GM12873 (cell line): ENCODE measurements around the gene RAPGEF1.

Experiments used
- TF ChIP-seq, protein P1 (sequence below): IDR thresholded peaks from 2 replicates; pipeline ENCODE4 v1.5.1; 2012; ENCODE audit warnings: low read depth, mild to moderate bottlenecking, moderate library complexity, low read length, control low read depth; ENCODE audit not compliant: insufficient read depth; ENCODE audit errors: missing control alignments

RAPGEF1 gene, protein sequence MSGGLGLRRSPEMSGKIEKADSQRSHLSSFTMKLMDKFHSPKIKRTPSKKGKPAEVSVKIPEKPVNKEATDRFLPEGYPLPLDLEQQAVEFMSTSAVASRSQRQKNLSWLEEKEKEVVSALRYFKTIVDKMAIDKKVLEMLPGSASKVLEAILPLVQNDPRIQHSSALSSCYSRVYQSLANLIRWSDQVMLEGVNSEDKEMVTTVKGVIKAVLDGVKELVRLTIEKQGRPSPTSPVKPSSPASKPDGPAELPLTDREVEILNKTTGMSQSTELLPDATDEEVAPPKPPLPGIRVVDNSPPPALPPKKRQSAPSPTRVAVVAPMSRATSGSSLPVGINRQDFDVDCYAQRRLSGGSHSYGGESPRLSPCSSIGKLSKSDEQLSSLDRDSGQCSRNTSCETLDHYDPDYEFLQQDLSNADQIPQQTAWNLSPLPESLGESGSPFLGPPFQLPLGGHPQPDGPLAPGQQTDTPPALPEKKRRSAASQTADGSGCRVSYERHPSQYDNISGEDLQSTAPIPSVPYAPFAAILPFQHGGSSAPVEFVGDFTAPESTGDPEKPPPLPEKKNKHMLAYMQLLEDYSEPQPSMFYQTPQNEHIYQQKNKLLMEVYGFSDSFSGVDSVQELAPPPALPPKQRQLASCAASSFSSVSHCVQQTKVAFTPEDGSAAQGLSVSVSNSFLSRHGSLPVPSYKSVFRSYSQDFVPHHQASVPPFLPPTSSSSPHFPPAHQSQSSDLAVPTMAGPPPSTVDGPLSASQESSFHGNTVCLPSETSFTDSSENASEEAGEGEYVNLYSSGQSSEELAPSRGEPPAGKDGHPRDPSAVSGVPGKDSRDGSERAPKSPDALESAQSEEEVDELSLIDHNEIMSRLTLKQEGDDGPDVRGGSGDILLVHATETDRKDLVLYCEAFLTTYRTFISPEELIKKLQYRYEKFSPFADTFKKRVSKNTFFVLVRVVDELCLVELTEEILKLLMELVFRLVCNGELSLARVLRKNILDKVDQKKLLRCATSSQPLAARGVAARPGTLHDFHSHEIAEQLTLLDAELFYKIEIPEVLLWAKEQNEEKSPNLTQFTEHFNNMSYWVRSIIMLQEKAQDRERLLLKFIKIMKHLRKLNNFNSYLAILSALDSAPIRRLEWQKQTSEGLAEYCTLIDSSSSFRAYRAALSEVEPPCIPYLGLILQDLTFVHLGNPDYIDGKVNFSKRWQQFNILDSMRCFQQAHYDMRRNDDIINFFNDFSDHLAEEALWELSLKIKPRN (N-terminal part only)

DNA sequence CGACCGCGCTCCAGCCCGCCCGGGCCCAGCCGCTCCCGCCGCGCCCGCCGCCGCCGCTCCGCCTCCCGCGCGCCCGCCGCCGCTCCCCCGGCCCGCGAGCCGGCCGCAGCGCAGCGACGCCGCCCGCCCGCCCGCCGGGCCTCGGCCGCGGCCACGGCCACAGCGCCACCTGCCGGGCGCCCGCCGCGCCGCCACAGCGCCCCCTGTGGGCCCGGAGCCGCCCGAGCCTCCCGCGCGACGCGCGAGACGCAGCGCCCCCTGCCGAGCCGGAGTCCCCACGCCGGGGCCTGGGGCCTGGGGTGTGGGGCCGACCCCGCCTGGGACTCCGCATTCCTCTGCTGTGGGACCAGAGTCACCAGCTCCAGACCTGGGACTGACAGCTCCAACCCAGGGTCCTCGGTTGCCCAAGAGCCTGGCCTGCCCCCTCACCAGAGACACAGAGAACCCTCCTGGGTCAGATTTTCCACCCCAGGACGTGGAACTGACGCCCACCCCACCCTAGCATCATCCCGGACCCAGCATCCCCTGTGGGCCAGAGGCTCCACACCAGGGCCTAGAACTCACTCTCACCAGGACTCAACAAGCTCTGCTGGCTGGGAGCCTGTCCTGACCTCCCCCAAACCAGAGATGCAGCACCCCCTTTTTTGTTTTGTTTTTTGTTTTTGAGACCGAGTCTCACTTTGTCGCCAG is at the start of gene RAPGEF1:
RAPGEF1 (minus strand) TSS at position 118 of the 690 bp plus-strand sequence. CDS start 246 bp downstream, outside the sequence.
- TF ChIP-seq, protein P1, sequence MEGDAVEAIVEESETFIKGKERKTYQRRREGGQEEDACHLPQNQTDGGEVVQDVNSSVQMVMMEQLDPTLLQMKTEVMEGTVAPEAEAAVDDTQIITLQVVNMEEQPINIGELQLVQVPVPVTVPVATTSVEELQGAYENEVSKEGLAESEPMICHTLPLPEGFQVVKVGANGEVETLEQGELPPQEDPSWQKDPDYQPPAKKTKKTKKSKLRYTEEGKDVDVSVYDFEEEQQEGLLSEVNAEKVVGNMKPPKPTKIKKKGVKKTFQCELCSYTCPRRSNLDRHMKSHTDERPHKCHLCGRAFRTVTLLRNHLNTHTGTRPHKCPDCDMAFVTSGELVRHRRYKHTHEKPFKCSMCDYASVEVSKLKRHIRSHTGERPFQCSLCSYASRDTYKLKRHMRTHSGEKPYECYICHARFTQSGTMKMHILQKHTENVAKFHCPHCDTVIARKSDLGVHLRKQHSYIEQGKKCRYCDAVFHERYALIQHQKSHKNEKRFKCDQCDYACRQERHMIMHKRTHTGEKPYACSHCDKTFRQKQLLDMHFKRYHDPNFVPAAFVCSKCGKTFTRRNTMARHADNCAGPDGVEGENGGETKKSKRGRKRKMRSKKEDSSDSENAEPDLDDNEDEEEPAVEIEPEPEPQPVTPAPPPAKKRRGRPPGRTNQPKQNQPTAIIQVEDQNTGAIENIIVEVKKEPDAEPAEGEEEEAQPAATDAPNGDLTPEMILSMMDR, result peak; percentile 81

DNA sequence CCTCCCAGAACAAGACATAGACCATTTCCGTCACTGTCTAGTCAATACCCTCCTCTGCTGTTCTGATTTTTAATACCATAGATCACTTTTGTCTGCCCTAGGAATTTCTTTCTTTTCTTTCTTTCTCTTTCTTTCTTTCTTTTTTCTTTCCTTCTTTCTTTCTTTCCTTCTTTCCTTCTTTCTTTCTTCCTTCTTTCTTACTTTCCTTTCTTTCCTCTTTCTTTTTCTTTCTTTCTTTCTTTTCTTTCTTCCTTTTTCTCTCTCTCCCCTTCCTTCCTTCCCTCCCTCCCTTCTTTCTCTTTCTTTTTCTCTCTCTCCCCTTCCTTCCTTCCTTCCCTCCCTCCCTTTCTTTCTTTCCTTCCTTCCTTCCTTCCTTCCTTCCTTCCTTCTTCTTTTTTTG is 49.0 kb upstream of the RAPGEF1 start:
- TF ChIP-seq, protein P1, result no peak

DNA sequence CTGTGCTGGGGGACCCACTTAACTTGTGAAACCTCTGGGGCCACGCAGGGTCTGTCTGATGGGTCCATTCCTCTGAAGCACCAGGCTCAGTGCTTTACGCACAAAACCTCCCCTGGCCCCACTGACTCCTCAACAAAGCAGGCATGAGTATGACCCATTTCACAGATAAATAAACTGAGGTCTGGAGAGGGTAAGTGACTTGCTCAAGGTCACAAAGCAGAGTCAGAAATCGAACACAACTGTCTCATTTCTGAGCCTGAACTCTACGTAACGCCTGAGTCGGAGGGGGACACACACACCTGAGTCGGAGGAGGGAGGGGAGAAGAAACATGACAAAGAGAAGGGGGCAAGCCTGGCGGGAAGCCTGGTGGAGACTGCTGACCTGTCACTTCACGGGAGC is 48.0 kb upstream of the RAPGEF1 start:
- TF ChIP-seq, protein P1, result no peak

DNA sequence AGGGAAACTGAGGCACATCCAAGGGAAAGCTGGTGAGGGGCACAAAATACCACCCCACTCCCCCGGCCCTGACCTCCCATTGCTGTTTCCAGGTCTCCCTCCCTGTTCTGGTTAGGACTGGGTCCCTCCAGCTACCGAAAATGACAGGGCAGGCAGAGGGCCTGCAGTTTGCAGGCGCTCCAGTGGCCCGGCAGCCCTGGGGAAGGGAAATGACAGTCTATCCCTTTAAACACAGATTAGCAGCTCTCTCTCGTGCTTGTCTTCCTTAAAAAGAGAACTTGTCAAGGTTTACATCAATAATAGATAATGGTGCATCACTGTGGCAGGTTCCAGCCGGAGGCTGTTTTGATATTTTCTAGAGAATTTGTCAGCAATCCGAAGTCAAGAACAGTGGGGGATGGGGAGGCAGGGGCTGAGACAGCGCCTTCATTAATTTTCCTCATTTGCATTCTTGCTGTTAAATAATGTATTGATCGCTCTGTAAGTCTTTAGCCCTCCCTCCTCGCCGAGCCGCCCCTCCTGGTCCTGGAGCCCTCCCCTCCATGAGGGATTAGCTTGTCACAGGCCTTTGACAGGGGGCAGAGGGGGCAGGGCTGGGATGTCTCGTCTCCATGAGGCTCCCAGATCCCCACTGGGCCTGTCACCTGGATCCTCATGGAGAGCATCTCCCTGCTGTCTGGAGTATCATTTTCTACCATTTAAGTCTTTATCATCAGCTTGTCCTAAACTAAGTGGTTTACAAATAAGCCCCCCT is 45.0 kb upstream of the RAPGEF1 start:
- TF ChIP-seq, protein P1, result no peak

DNA sequence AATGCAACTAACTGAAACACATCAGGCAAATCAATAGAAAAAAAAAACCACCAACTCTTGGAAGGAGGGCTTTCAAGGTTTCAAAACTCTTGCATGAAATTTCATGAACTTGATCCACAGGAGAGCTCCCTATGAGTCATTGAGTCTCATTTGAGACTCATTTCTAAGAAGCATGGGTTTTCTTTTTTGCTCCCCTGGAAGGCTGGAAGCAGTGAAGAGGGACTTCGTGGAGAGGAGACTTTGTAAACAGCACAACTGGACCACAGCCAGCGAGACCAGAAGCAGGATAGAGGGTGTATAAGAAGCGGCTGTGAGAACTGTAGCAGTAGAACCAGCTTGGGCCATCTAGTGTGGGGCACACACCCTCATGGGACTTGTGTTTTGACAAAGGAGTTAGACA is 41.2 kb upstream of the RAPGEF1 start:
- TF ChIP-seq, protein P1, result no peak

DNA sequence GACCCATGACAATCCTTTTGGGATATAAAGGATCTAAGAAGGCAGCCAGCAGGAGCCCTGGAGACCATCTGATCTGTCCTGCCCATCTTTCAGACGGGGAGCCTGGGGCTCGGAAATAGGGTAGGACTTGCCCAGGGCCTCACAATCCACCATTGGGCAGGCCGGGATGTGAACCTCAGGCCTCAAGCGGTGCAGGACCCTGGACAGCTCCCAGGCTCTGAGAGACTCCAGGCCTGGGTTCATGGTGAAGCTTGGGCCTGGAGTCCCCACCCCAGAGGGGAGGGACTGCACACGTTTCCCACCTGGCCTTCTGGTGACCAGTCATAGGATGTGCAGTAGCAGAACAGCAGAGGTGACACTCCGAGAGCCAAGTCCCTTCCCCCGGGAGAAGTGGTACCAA is 36.6 kb upstream of the RAPGEF1 start:
- TF ChIP-seq, protein P1, result no peak
